PC-3 (cell line): ENCODE measurements around the gene BCAN. TPM values are rescaled to one million over a fixed set of nuclear protein-coding genes. Genes with fewer than 3 reads are reported as not detected.
"Not testable (repeated sequence)": the region's sequence is repeated elsewhere in the genome, so short reads cannot be mapped to it uniquely, and the experiment has no call there.

Experiments used
- ATAC-seq: fragments of 200-7000 bp; cut with Tn5 transposase; 2 replicates; pipeline ENCODE4 v1.9.1; 2020; ENCODE audit warnings: mild to moderate bottlenecking, moderate library complexity
- BruUV-seq: library from RNA; stranded (reverse); fragments of 400-500 nt; replicated peaks from 2 replicates; lab custom pipeline; 2021; lab: Mats Ljungman, UMichigan
- CTCF ChIA-PET: fragments of 300-600 bp; sonication (Branson Sonifier 250); formaldehyde crosslinking; loops from one replicate; lab custom pipeline; 2022; ENCODE audit warnings: antibody characterized with exemption; lab: Charles Lee
- POLR2A ChIA-PET: fragments of 300-600 bp; sonication (Branson Sonifier 250); formaldehyde crosslinking; loops from one replicate; lab custom pipeline; 2022; ENCODE audit warnings: antibody characterized with exemption; ENCODE audit not compliant: unreplicated experiment; lab: Charles Lee
- DNase-seq: peaks from one replicate; pipeline ENCODE4 v3.0.0-alpha.2; 2015
- H2AFZ ChIP-seq: fragments of 300-600 bp; sonication (generic); 2 replicates; pipeline ENCODE4 v1.6.0; 2016; ENCODE audit warnings: antibody characterized with exemption, low read length
- H3F3A ChIP-seq: fragments of 300-600 bp; sonication (generic); one replicate; pipeline ENCODE4 v1.6.0; 2017; ENCODE audit warnings: antibody characterized with exemption, low read length, control low read depth, mild to moderate bottlenecking; ENCODE audit not compliant: unreplicated experiment
- H3K27ac ChIP-seq: fragments of 300-600 bp; sonication (generic); 2 replicates; pipeline ENCODE4 v1.5.1; 2016; ENCODE audit warnings: mild to moderate bottlenecking, low read length
- H3K27me3 ChIP-seq: fragments of 300-600 bp; sonication (generic); 2 replicates; pipeline ENCODE4 v1.6.1; 2016; ENCODE audit warnings: low read length, mixed read lengths
- H3K36me3 ChIP-seq: fragments of 300-600 bp; sonication (generic); 2 replicates; pipeline ENCODE4 v1.6.1; 2016; ENCODE audit warnings: low read depth, mixed run types, low read length, mixed read lengths
- H3K4me1 ChIP-seq: fragments of 300-600 bp; sonication (generic); 2 replicates; pipeline ENCODE4 v1.5.1; 2016; ENCODE audit warnings: low read length; ENCODE audit not compliant: insufficient read depth
- H3K4me2 ChIP-seq: fragments of 300-600 bp; sonication (generic); 2 replicates; pipeline ENCODE4 v1.6.0; 2016; ENCODE audit warnings: low read length
- H3K4me3 ChIP-seq: fragments of 300-600 bp; sonication (generic); 2 replicates; pipeline ENCODE4 v1.5.1; 2016; ENCODE audit warnings: mild to moderate bottlenecking, low read length, mixed read lengths
- H3K79me2 ChIP-seq: fragments of 300-600 bp; sonication (generic); 2 replicates; pipeline ENCODE4 v1.6.1; 2017; ENCODE audit warnings: low read length, mixed read lengths
- H3K9ac ChIP-seq: fragments of 300-600 bp; sonication (generic); 2 replicates; pipeline ENCODE4 v1.6.0; 2016; ENCODE audit warnings: mild to moderate bottlenecking, low read length
- H3K9me2 ChIP-seq: fragments of 300-600 bp; sonication (generic); replicated peaks from 2 replicates; pipeline ENCODE4 v1.6.1; 2016; ENCODE audit warnings: mixed run types, low read length, mixed read lengths
- H3K9me3 ChIP-seq: fragments of 300-600 bp; sonication (generic); 2 replicates; pipeline ENCODE4 v1.6.1; 2016; ENCODE audit warnings: low read length, mixed read lengths
- H4K20me1 ChIP-seq: fragments of 300-600 bp; sonication (generic); 2 replicates; pipeline ENCODE4 v1.6.1; 2016; ENCODE audit warnings: low read length, mixed read lengths
- EZH2 ChIP-seq: fragments of 300-600 bp; sonication (generic); IDR thresholded peaks from one replicate; pipeline ENCODE4 v1.6.1; 2017; ENCODE audit warnings: antibody characterized with exemption, mild to moderate bottlenecking, low read length; ENCODE audit not compliant: unreplicated experiment
- EZH2phosphoT487 ChIP-seq: fragments of 300-600 bp; sonication (generic); IDR thresholded peaks from 2 replicates; pipeline ENCODE4 v1.6.1; 2018; ENCODE audit warnings: mild to moderate bottlenecking, antibody characterized with exemption, low read length, borderline replicate concordance
- intact Hi-C: fragments of 100-400 bp; cut with micrococcal nuclease; formaldehyde crosslinking; loops from 2 replicates; pipeline ENCODE4 v1.9.0; 2023
- total RNA-seq: library from RNA; depleted of rRNA; stranded (reverse); fragments of >200 nt; gene quantifications from 2 replicates; pipeline ENCODE4 v1.2.3, GENCODE V29; 2014
- TF ChIP-seq, protein P1 (sequence below): fragments of 300-600 bp; sonication (generic); conservative IDR thresholded peaks from 2 replicates; pipeline ENCODE4 v1.5.1; 2017; ENCODE audit warnings: antibody characterized with exemption, low read depth, mild to moderate bottlenecking, low read length

Gene BCAN
- total RNA-seq, 1 experiment from 2014 or later = not detected

DNA sequence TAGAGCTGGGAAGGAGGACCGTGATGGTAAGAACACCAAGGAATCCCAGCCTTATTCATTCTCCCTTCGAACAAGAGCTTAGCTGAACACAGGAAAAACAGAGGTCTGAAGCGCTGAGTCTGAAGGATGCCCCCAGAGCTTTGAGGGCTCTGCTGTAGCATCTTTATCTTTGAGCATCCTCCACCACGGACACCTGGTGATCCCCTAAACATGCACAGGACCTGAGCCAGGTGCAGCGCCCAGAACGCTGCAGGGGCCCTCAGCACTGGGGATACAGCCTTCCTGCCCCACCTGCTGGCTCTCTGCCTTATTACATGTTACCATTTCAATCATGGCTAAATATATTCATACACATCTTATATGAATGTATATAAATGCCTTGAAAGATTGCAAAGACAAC is 32.9 kb upstream of the BCAN start:
- CTCF ChIA-PET = interaction anchor here (0.6 to 1.1 kb wide), 4 partner anchors 23 to 223 kb away, joined by 3 to 4 read pairs (median 3); partner anchors contain the start of gene MEF2D

DNA sequence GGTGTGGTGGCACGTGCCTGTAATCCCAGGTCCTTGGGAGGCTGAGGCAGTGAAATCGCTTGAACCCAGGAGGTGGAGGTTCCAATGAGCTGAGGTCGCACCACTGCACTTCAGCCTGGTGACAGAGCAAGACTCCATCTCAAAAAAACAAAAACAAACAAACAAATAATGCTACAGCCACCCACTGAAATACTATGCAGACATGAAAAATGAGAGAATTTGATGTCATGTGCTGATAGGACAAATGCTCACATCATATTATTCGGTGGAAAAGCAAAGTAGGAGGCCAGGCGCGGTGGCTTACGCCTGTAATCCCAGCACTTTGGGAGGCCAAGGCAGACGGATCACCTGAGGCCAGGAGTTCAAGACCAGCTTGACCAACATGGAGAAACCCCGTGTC is 31.8 kb upstream of the BCAN start:
- H3K9me2 ChIP-seq, H2AFZ ChIP-seq, H3K79me2 ChIP-seq, H3K9ac ChIP-seq, H3K36me3 ChIP-seq, CTCF ChIA-PET, H3K4me3 ChIP-seq, H3K4me1 ChIP-seq, ATAC-seq, DNase-seq, H4K20me1 ChIP-seq, BruUV-seq, intact Hi-C loops, H3K4me2 ChIP-seq, POLR2A ChIA-PET, H3K9me3 ChIP-seq, H3F3A ChIP-seq, H3K27ac ChIP-seq, H3K27me3 ChIP-seq: not testable (repeated sequence)

More for the DNA sequence above, 32.9 kb upstream of the BCAN start:
- POLR2A ChIA-PET = interaction anchor here (0.5 kb wide), 1 partner anchor 215 kb away, joined by 3 read pairs; no protein-coding TSS in a partner anchor
- DNase-seq = peak; percentile 74
- H3K36me3 ChIP-seq = no peaks in the 10 kb centered on the region
- no peaks in the 10 kb centered on the region for H3K9me2 ChIP-seq
- no peaks in the 10 kb centered on the region for H3F3A ChIP-seq
- H3K79me2 ChIP-seq = no peaks in the 10 kb centered on the region
- no peaks in the 10 kb centered on the region for H3K4me1 ChIP-seq
- no peaks in the 10 kb centered on the region for H3K27me3 ChIP-seq
- H3K4me2 ChIP-seq = no peak overlapping the region
- H2AFZ ChIP-seq = no peak overlapping the region
- no peak overlapping the region for H3K4me3 ChIP-seq
- H4K20me1 ChIP-seq = no peaks in the 10 kb centered on the region
- no TSS peak for BruUV-seq
- H3K9ac ChIP-seq = no peak overlapping the region
- peak; percentile 81 for ATAC-seq
- intact Hi-C loops = loop anchor here (1.0 kb wide), 3 partner anchors 25 to 226 kb away; no protein-coding TSS in a partner anchor
- no peak overlapping the region for H3K27ac ChIP-seq
- no peak for TF ChIP-seq EZH2phosphoT487
- TF ChIP-seq, protein P1, sequence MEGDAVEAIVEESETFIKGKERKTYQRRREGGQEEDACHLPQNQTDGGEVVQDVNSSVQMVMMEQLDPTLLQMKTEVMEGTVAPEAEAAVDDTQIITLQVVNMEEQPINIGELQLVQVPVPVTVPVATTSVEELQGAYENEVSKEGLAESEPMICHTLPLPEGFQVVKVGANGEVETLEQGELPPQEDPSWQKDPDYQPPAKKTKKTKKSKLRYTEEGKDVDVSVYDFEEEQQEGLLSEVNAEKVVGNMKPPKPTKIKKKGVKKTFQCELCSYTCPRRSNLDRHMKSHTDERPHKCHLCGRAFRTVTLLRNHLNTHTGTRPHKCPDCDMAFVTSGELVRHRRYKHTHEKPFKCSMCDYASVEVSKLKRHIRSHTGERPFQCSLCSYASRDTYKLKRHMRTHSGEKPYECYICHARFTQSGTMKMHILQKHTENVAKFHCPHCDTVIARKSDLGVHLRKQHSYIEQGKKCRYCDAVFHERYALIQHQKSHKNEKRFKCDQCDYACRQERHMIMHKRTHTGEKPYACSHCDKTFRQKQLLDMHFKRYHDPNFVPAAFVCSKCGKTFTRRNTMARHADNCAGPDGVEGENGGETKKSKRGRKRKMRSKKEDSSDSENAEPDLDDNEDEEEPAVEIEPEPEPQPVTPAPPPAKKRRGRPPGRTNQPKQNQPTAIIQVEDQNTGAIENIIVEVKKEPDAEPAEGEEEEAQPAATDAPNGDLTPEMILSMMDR = peak; percentile 88
- H3K9me3 ChIP-seq = no peaks in the 10 kb centered on the region

DNA sequence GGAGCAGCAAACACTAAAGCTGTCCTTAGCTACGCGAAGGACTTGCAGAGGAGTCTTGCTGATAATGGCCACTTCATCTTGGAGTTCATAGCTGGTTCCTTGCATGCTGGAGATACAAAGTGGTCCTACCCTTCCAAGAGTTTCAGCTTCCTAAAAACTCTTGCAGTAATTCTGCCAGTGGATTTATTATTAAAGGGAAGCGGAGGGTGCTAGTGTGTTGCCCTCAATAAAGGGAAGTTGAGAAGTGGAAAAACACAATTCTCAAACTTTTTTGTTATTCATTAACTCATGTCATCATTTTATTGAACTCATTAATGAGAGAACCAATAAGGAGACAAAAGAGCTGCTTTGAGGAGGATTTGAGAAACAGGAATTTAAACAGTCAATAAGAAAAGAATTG is 29.3 kb upstream of the BCAN start:
- H3K27ac ChIP-seq = no peak overlapping the region
- no peaks in the 10 kb centered on the region for H3K79me2 ChIP-seq
- H3K9me3 ChIP-seq = no peaks in the 10 kb centered on the region
- no TSS peak for BruUV-seq
- CTCF ChIA-PET = no interaction called here
- peaks cover 7% of the 10 kb centered on the region for H3K4me1 ChIP-seq
- no peaks in the 10 kb centered on the region for H3K36me3 ChIP-seq
- intact Hi-C loops = no loop called here
- DNase-seq (no peak), ATAC-seq (no peak)
- no peaks in the 10 kb centered on the region for H3K9me2 ChIP-seq
- H3F3A ChIP-seq = no peaks in the 10 kb centered on the region
- H4K20me1 ChIP-seq = no peaks in the 10 kb centered on the region
- TF ChIP-seq, protein P1 = no peak
- no peak for TF ChIP-seq EZH2
- TF ChIP-seq EZH2phosphoT487 = no peak
- no peak overlapping the region for H2AFZ ChIP-seq
- no peak overlapping the region for H3K4me2 ChIP-seq
- POLR2A ChIA-PET = interaction anchor here (0.6 kb wide), 1 partner anchor 128 kb away, joined by 3 read pairs; the partner anchor contains the start of gene MRPL24
- no peak overlapping the region for H3K9ac ChIP-seq
- H3K4me3 ChIP-seq = no peak overlapping the region
- peaks cover 7% of the 10 kb centered on the region for H3K27me3 ChIP-seq
